GM13976 (cell line): ENCODE results near the gene DUS1L.

Source experiments
- DNase-seq: peaks from one replicate; pipeline ENCODE4 v3.0.0; 2012; ENCODE audit warnings: low spot score
- in situ Hi-C: fragments of 300-500 bp; cut with MboI; formaldehyde crosslinking; loops from one replicate; pipeline ENCODE4 v1.12.0; 2022; ENCODE audit warnings: low sequenced_read_pairs, mixed read lengths, inconsistent platforms; ENCODE audit not compliant: unreplicated experiment
- TF ChIP-seq, protein P1 (sequence below): IDR thresholded peaks from 2 replicates; pipeline ENCODE4 v1.5.1; 2012; ENCODE audit warnings: borderline replicate concordance, mild to moderate bottlenecking; ENCODE audit not compliant: insufficient read depth; ENCODE audit errors: extremely low read depth, missing control alignments, control extremely low read depth

DUS1L gene

DNA sequence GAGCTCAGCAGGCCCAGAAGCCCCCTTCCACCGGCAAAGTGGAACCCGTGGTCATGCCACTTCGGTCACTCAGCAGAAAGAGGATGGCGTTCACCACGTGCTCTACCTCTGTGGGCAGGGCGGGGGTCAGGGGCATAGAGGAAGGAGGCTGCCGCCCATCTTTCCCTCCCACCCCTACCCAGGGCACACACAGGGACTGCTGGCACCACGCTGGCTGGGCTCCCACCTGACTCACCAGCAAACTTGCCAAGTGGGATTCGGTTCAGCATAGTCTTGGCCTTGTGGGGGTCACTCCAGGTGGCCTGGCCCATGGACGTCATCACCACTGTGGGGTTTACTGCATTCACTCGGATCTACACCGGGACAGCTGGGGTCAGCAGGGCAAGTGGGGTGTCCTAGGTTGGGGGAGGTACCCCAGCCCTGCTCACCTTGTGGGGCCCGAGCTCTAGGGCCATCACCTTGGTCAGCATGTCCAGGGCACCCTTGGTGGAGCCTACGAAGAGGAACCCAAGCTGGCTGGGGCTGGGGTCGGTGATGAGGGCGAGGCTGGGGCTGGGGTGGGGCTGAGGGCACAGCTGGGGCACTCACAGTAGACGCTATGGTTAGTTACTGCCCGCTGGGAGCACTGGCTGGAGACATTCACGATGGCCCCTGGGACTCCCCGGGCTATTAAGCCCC lies 29.5 kb downstream of the DUS1L start:
- TF ChIP-seq, protein P1, sequence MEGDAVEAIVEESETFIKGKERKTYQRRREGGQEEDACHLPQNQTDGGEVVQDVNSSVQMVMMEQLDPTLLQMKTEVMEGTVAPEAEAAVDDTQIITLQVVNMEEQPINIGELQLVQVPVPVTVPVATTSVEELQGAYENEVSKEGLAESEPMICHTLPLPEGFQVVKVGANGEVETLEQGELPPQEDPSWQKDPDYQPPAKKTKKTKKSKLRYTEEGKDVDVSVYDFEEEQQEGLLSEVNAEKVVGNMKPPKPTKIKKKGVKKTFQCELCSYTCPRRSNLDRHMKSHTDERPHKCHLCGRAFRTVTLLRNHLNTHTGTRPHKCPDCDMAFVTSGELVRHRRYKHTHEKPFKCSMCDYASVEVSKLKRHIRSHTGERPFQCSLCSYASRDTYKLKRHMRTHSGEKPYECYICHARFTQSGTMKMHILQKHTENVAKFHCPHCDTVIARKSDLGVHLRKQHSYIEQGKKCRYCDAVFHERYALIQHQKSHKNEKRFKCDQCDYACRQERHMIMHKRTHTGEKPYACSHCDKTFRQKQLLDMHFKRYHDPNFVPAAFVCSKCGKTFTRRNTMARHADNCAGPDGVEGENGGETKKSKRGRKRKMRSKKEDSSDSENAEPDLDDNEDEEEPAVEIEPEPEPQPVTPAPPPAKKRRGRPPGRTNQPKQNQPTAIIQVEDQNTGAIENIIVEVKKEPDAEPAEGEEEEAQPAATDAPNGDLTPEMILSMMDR = no peak
- DNase-seq = no peak
- in situ Hi-C loops = no loop called here

DNA sequence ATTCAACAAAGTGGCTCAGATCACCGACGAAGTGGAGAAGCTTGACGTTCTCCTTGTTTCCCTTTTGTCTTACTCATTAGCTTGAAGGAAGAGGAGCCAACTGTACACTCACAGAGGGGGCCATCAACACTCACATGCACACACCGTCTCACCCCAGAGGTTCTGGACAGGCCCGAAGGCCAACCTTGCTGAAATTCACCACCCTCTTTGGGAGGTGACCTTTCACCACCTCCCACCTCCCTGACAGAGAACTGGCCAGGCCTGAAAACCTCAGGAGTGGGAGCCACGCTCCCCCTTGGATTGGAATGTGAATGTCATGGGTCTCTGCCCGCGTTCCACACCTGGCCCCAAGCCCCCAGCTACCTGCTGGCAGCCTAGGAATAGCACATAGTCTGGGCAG lies 30.1 kb downstream of the DUS1L start:
- DNase-seq = no peak
- TF ChIP-seq, protein P1 = no peak
- in situ Hi-C loops = no loop called here

DNA sequence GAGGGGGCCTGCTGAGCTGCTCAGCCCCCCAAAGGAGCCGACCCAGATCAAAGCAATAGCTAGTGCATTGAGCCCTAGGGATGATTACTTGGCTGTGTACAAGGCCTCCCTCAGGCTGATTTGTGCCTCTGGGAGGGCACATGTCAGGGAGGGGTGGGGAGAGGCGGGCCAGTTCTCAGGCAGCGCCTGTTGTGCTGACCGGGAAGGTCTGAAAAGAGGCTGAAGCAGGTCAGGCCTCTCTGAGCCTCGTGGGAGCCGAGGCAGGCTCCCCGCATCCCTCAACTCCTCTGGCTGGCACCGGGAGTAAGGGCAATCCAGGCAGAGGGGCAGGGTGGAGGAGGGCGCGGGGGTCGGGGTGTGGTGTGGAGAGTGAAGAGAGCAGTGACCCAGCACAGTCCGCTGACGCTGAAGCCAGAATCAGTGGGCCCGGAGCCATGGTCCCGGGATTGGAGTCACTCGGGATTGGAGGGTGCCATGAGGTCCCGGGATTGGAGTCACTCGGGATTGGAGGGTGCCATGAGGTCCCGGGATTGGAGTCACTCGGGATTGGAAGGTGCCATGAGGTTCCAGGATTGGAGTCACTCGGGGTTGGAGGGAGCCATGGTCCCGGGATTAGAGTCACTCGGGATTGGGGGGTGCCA lies 31.1 kb downstream of the DUS1L start:
- TF ChIP-seq, protein P1 = no peak
- no peak for DNase-seq
- in situ Hi-C loops = no loop called here

DNA sequence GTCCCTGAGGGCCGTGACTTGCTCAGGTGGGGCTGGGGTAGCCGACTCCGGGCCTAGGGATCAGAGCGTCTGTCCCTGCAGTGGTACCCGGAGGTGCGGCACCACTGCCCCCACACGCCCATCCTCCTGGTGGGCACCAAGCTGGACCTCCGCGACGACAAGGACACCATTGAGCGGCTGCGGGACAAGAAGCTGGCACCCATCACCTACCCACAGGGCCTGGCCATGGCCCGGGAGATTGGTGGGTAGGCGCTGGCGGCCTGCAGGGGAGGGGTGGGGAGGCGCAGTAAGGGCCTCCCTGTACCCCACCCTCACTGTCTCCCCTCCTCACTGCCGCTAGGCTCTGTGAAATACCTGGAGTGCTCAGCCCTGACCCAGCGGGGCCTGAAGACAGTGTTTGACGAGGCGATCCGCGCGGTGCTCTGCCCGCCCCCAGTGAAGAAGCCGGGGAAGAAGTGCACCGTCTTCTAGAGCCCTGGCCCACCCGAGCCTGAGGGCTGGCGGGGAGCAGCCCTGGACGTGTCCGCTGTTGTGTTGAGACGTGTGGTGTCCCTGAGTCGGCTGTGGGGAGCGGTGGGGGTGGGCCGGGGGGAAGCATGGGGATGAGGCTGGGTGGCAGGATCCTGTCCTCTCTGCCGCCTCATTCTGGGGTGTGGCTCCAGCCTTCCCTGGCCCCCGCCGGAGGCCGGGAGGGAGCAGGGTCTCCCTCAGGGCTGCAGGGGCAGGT lies 32.1 kb downstream of the DUS1L start:
- in situ Hi-C loops = no loop called here
- no peak for DNase-seq
- TF ChIP-seq, protein P1 = no peak

DNA sequence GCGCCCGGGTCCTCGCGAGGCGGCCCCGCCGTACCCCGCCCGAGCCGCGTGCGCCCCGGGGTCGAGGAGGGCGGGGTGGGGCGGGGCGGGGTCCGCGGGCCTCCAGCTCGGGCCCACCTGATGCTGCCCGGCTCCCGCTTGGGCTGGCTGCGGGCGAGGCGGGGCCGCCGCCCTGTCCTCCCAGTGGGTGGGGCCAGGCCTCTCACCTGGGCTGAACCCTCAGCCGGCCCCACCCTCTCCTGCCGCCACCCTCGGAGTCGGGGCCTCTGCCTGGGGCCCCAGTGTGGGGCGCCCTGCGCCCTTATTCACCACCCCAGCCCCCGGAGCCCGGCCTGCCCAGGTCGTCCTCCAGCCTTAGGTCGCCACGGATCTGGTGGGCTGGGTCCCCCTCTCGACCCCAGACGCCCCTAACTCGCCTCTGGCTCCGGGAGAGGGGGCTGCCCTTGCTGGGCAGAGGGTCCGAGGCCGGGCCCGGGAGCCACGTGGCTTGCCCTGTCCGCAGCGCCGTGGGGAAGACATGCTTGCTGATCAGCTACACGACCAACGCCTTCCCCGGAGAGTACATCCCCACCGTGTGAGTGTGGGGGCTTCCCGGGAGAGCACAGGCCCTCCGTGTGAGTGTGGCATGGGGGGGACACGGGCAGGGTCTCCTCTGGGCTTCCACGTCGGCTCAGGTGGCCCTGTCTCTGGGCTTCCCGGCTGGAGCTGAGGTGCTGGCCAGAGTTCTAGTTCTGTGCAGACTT lies 33.5 kb downstream of the DUS1L start:
- DNase-seq = peak; percentile 78
- TF ChIP-seq, protein P1 = no peak
- in situ Hi-C loops = no loop called here

DNA sequence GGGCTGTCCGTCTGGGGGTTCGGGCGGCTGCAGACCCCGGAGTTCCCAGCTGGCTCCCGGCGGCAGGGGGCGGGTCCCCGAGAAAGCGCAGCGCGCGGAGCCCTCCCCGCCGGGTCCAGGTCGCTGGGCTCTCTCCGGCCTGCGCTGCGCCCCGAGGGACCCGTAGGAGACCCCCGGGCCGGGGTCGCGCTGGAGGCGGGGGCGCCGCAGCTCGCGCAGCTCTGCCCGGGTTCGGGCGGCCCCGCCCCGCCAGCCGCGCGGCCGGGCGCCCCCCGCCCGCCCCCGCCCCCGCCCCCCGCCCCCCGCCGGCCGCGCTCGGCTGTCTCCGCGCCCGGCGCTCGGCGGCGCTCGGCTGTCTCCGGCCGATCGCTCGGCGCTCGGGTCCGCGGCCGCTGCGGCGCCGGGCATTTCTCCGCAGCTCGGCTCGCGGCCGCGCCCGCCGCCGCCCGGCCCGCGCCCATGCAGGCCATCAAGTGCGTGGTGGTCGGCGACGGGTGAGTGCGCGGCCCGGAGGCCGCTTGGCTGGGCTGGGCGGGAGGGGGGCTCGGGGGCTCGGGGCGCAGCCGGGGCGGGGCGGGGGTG lies 34.2 kb downstream of the DUS1L start, which contains the start of gene RAC3:
RAC3 (plus strand) TSS at position 376 of the 582 bp plus-strand sequence; CDS start at position 460, 84 bp downstream.
- DNase-seq = peak; percentile 78
- TF ChIP-seq, protein P1 = no peak
- in situ Hi-C loops = no loop called here
